H1 (cell line): ENCODE results near the gene GPC1. TPM values are rescaled to one million over a fixed set of nuclear protein-coding genes. Genes with fewer than 3 reads are reported as not detected.

ENCODE experiments used
- CHD7 ChIP-seq: fragments of 300-600 bp; sonication (generic); IDR thresholded peaks from 2 replicates; pipeline ENCODE4 v1.7.1; 2012; ENCODE audit warnings: low read length, moderate library complexity, mild to moderate bottlenecking, inconsistent platforms; ENCODE audit not compliant: insufficient replicate concordance
- EZH2 ChIP-seq: fragments of 200-600 bp; sonication (generic); IDR thresholded peaks from 2 replicates; pipeline ENCODE4 v1.7.1; 2012; ENCODE audit warnings: low read depth, mild to moderate bottlenecking, moderate library complexity, low read length, inconsistent platforms; ENCODE audit not compliant: severe bottlenecking
- MAFK ChIP-seq: IDR thresholded peaks from 2 replicates; pipeline ENCODE4 v1.6.1; 2012; ENCODE audit warnings: low read depth, mild to moderate bottlenecking, improper control_type of control experiment, low read length
- polyA plus RNA-seq, 7 experiments: library from polyadenylated mRNA; depleted of rRNA in 3 of 7; stranded (reverse) in 5 of 7; unstranded in 2 of 7; fragments of >200 nt in 5 of 7; fragments of 200-250 nt in 2 of 7; gene quantifications; 1 replicate in 5 of 7; 2 replicates in 1 of 7; 4 replicates in 1 of 7; pipeline versions ENCODE4 v1.2.1 to v1.2.3, GENCODE V29; 2011 to 2013; ENCODE audit warnings: missing spikeins in 2 of 7, mixed read lengths in 2 of 7
- total RNA-seq: library from RNA; stranded (reverse); fragmentation: NEBNext Ultra II Directional; extraction: Animal tissue kit (Norgen Biotek cat#: 25700); gene quantifications from 2 replicates; pipeline ENCODE4 v1.2.1, GENCODE V29; 2021

GPC1 gene
- total and polyA plus RNA-seq, 2 of the 8 experiments (the other 6 are each of a cell fraction or from before 2014, with no cell fraction given): 21.9 to 28.3 TPM

GRCh38 chr2:240432820-240433801 is 2.4 kb upstream of the GPC1 start (continued):
- no peak for TF ChIP-seq CHD7
- TF ChIP-seq MAFK: no peak
- no peak for TF ChIP-seq EZH2
